ENCODE measurements around the gene RUFY1. TPM values are rescaled to one million over a fixed set of nuclear protein-coding genes. Genes with fewer than 3 reads are reported as not detected.

RUFY1 gene
- total and polyA plus RNA-seq, 9 of the 15 experiments (the other 6 are each of a cell fraction or from before 2014, with no cell fraction given) = 5.0 to 41.7 (median 29.6) TPM

GRCh38 chr5:179612577-179613459 lies 62.5 kb downstream of the RUFY1 start (continued):
- TF ChIP-seq POLR2G (IDR thresholded peaks at IDR 0.05; ENCODE audit: low read depth, low read length) = peak; percentile 59; the same call in 1 of the 2 replicates
- no peak for TF ChIP-seq ETV5 (CRISPR knock-in tag; IDR thresholded peaks at IDR 0.05; ENCODE audit: low read depth)
- no peak for TF ChIP-seq SMARCB1 (IDR thresholded peaks at IDR 0.05; ENCODE audit: insufficient read length, low read depth)
- 0 out of 2 replicates have a peak, but pooled peaks have one; percentile 64 for TF ChIP-seq RFX7 (CRISPR knock-in tag; IDR thresholded peaks at IDR 0.05)
- TF ChIP-seq ZBTB33 (CRISPR knock-in tag; IDR thresholded peaks at IDR 0.05) = peak; percentile 4
- TF ChIP-seq ZNF395 (CRISPR knock-in tag; IDR thresholded peaks at IDR 0.05) = 0 out of 2 replicates have a peak, but pooled peaks have one; percentile 31
